ENCODE data around the gene USB1.
A peak's percentile ranks its signal among the peaks of the same experiment; 100 is the strongest.

USB1 gene

GRCh38 chr16:58049232-58050185 is 48.3 kb downstream of the USB1 start:
- no peak for DNase-seq (ENCODE audit: low spot score)

- no peak for DNase-seq (ENCODE audit: low spot score)
Measured at GRCh38 chr16:58051296-58051695, 50.1 kb downstream of the USB1 start.

GRCh38 chr16:58051821-58052603 is 50.8 kb downstream of the USB1 start:
- no peak for DNase-seq (ENCODE audit: low spot score)

GRCh38 chr16:58053682-58054005 is 52.4 kb downstream of the USB1 start:
- no peak for DNase-seq (ENCODE audit: low spot score)

- DNase-seq (ENCODE audit: low spot score) = no peak
Measured at GRCh38 chr16:58054289-58054688, 53.1 kb downstream of the USB1 start.

GRCh38 chr16:58056580-58056979 is 55.4 kb downstream of the USB1 start:
- no peak for DNase-seq (ENCODE audit: low spot score)

GRCh38 chr16:58057121-58057520 is 55.9 kb downstream of the USB1 start:
- no peak for DNase-seq (ENCODE audit: low spot score)

GRCh38 chr16:58057784-58058183 is 56.6 kb downstream of the USB1 start:
- DNase-seq (ENCODE audit: low spot score) = no peak

- no peak for DNase-seq (ENCODE audit: low spot score)
Measured at GRCh38 chr16:58062821-58063220, 61.6 kb downstream of the USB1 start.

- DNase-seq (ENCODE audit: low spot score) = peak; percentile 27
Measured at GRCh38 chr16:58063377-58064076, 62.3 kb downstream of the USB1 start.

GRCh38 chr16:58070585-58070984 is 69.4 kb downstream of the USB1 start:
- no peak for DNase-seq (ENCODE audit: low spot score)

All from kidney capillary endothelial cell (primary cell).